GM23338 (cell line): ENCODE data around the gene ANKFY1. TPM values are rescaled to one million over a fixed set of nuclear protein-coding genes. Genes with fewer than 3 reads are reported as not detected.

Experiments
- ATAC-seq: fragments of 200-7000 bp; cut with Tn5 transposase; 3 replicates; pipeline ENCODE4 v1.9.1; 2020
- DNase-seq: peaks from one replicate; pipeline ENCODE4 v3.0.0-alpha.2; 2015; ENCODE audit warnings: low spot score
- H2AFZ ChIP-seq: fragments of 200-600 bp; sonication (generic); 2 replicates; pipeline ENCODE4 v1.8.0; 2016; ENCODE audit warnings: antibody characterized with exemption, mild to moderate bottlenecking, moderate library complexity
- H3F3A ChIP-seq: fragments of 200-600 bp; sonication (generic); replicated peaks from 2 replicates; pipeline ENCODE4 v1.8.0; 2017; ENCODE audit warnings: antibody characterized with exemption, mixed run types, low read depth
- H3K27ac ChIP-seq: fragments of 200-600 bp; sonication (generic); 2 replicates; pipeline ENCODE4 v1.6.1; 2016; ENCODE audit warnings: low read depth
- H3K27me3 ChIP-seq: fragments of 200-600 bp; sonication (generic); 2 replicates; pipeline ENCODE4 v1.8.0; 2016; ENCODE audit warnings: mild to moderate bottlenecking, mixed run types, moderate library complexity; ENCODE audit not compliant: insufficient read depth
- H3K36me3 ChIP-seq: fragments of 200-600 bp; sonication (generic); 2 replicates; pipeline ENCODE4 v1.8.0; 2016; ENCODE audit warnings: mild to moderate bottlenecking; ENCODE audit not compliant: insufficient read depth
- H3K4me1 ChIP-seq: fragments of 200-600 bp; sonication (generic); 2 replicates; pipeline ENCODE4 v1.8.0; 2016; ENCODE audit warnings: mild to moderate bottlenecking, moderate library complexity; ENCODE audit not compliant: insufficient read depth
- H3K4me2 ChIP-seq: fragments of 200-600 bp; sonication (generic); 2 replicates; pipeline ENCODE4 v1.7.1; 2017; ENCODE audit warnings: mixed run types
- H3K4me3 ChIP-seq: fragments of 200-600 bp; sonication (generic); 2 replicates; pipeline ENCODE4 v1.6.1; 2016; ENCODE audit warnings: mixed run types
- H3K79me2 ChIP-seq: fragments of 200-600 bp; sonication (generic); replicated peaks from 2 replicates; pipeline ENCODE4 v1.8.0; 2017; ENCODE audit warnings: mild to moderate bottlenecking; ENCODE audit not compliant: insufficient read depth
- H3K9me2 ChIP-seq: fragments of 200-600 bp; sonication (generic); 2 replicates; pipeline ENCODE4 v1.8.0; 2017; ENCODE audit not compliant: insufficient read depth
- H4K20me1 ChIP-seq: fragments of 200-600 bp; sonication (generic); replicated peaks from 2 replicates; pipeline ENCODE4 v1.8.0; 2017; ENCODE audit warnings: mild to moderate bottlenecking; ENCODE audit not compliant: insufficient read depth
- H3K27ac Mint-ChIP-seq: 2 replicates; pipeline ENCODE4 v1.8.0; 2020; ENCODE audit warnings: inconsistent platforms, mild to moderate bottlenecking, moderate library complexity, mixed read lengths
- H3K27me3 Mint-ChIP-seq: 3 replicates; pipeline ENCODE4 v1.8.0; 2022; ENCODE audit warnings: low read depth, mild to moderate bottlenecking, moderate library complexity, mixed read lengths, inconsistent platforms; ENCODE audit not compliant: insufficient read depth, poor library complexity
- H3K36me3 Mint-ChIP-seq: 3 replicates; pipeline ENCODE4 v1.8.0; 2021; ENCODE audit warnings: low read depth, mild to moderate bottlenecking, inconsistent platforms, moderate library complexity, mixed read lengths
- H3K4me1 Mint-ChIP-seq: 3 replicates; pipeline ENCODE4 v1.8.0; 2020; ENCODE audit warnings: mild to moderate bottlenecking, inconsistent platforms, mixed read lengths
- H3K4me3 Mint-ChIP-seq: 3 replicates; pipeline ENCODE4 v1.8.0; 2021; ENCODE audit warnings: moderate library complexity, mild to moderate bottlenecking, inconsistent platforms, mixed read lengths
- H3K9me3 Mint-ChIP-seq: 3 replicates; pipeline ENCODE4 v1.8.0; 2020; ENCODE audit warnings: moderate library complexity, mild to moderate bottlenecking, inconsistent platforms, mixed read lengths
- CREB1 ChIP-seq: fragments of 250-450 bp; sonication (Bioruptor Pico); IDR thresholded peaks from 2 replicates; pipeline ENCODE4 v1.5.0; 2020; ENCODE audit warnings: low read depth, mild to moderate bottlenecking, moderate library complexity
- EZH2 ChIP-seq: fragments of 200-600 bp; sonication (generic); IDR thresholded peaks from one replicate; pipeline ENCODE4 v1.8.0; 2017; ENCODE audit warnings: antibody characterized with exemption, mild to moderate bottlenecking, low read depth; ENCODE audit not compliant: unreplicated experiment
- JUNB ChIP-seq: IDR thresholded peaks from one replicate; pipeline ENCODE4 v1.6.1; 2016; ENCODE audit warnings: antibody characterized with exemption; ENCODE audit not compliant: unreplicated experiment
- NANOG ChIP-seq: IDR thresholded peaks from 2 replicates; pipeline ENCODE4 v1.6.1; 2016; ENCODE audit warnings: antibody characterized with exemption, borderline replicate concordance
- POLR2AphosphoS5 ChIP-seq: IDR thresholded peaks from 2 replicates; pipeline ENCODE4 v1.6.1; 2016; ENCODE audit warnings: antibody characterized with exemption, low read depth
- STAT1 ChIP-seq: IDR thresholded peaks from one replicate; pipeline ENCODE4 v1.6.1; 2016; ENCODE audit warnings: antibody characterized with exemption; ENCODE audit not compliant: unreplicated experiment
- ZNF114 ChIP-seq: fragments of 250-450 bp; sonication (Bioruptor Pico); IDR thresholded peaks from 2 replicates; pipeline ENCODE4 v1.5.0; 2020; ENCODE audit warnings: mild to moderate bottlenecking, moderate library complexity
- ZNF331 ChIP-seq: fragments of 250-450 bp; sonication (Bioruptor Pico); IDR thresholded peaks from 2 replicates; pipeline ENCODE4 v1.5.0; 2020; ENCODE audit warnings: low read depth, mild to moderate bottlenecking, moderate library complexity
- polyA plus RNA-seq: library from polyadenylated mRNA; unstranded; fragments of >200 nt; fragmentation: Nextera tagmentation; extraction: Ambion mirVana; gene quantifications from 2 replicates; pipeline ENCODE4 v1.2.1, GENCODE V29; 2016
- total RNA-seq: library from RNA; depleted of rRNA; stranded (reverse); fragments of >200 nt; shearing (Covaris generic); gene quantifications from 2 replicates; pipeline ENCODE4 v1.2.3, GENCODE V29; 2014
- TF ChIP-seq, protein P1 (sequence below): fragments of 250-450 bp; sonication (Bioruptor Pico); IDR thresholded peaks from 2 replicates; pipeline ENCODE4 v1.5.0; 2020; ENCODE audit warnings: mild to moderate bottlenecking, moderate library complexity
- TF ChIP-seq, protein P2 (sequence below), 2 experiments: fragments of 200-600 bp in 1 of 2; sonication (generic) in 1 of 2; conservative IDR thresholded peaks; 2 replicates each; pipeline versions ENCODE4 v1.5.1 to v1.6.1; 2016 to 2017; ENCODE audit warnings: antibody characterized with exemption in 2 of 2, low read depth in 2 of 2, mild to moderate bottlenecking in 2 of 2, moderate library complexity in 1 of 2
- TF ChIP-seq, protein P3 (sequence below): IDR thresholded peaks from one replicate; pipeline ENCODE4 v1.6.1; 2018; ENCODE audit warnings: antibody characterized with exemption; ENCODE audit not compliant: unreplicated experiment
- TF ChIP-seq, protein P4 (sequence below): IDR thresholded peaks from 2 replicates; pipeline ENCODE4 v1.6.1; 2016; ENCODE audit warnings: antibody characterized with exemption

The ANKFY1 gene
- total and polyA plus RNA-seq, 2 experiments from 2014 or later, result 12.9 to 44.4 TPM

DNA sequence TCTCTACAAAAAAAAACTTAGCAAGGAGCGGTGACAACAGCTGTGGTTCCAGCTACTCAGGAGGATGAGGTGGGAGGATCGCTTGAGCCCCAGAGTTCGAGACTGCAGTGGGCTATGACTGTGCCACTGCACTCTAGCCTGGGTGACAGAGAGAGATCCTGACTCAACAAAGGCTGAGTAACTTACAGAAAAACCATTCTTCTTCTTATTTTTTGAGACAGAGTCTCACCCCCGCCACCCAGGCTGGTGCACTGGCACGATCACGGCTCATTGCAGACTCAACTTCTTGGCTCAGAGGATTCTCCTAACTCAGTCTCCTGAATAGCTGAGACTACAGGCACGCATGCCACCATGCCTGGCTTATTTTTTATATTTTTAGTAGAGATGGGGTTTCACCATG lies 64.8 kb downstream of the ANKFY1 start:
- no peaks in the 10 kb centered on the region for H3K9me3 Mint-ChIP-seq
- Histone ChIP-seq H3K79me2 (no peaks in the 10 kb centered on the region), H3K27me3 (no peaks in the 10 kb centered on the region), H3K9me2 (no peaks in the 10 kb centered on the region), H3K4me1 (no peaks in the 10 kb centered on the region), H3F3A (peaks cover 7% of the 10 kb centered on the region), H4K20me1 (no peaks in the 10 kb centered on the region; the same call in 1 of the 2 replicates), H3K27ac (no peak overlapping the region), H3K36me3 (peaks cover 12% of the 10 kb centered on the region), H3K4me3 (no peak overlapping the region), H3K4me2 (no peak overlapping the region), H2AFZ (no peak overlapping the region)
- peaks cover 44% of the 10 kb centered on the region for H3K36me3 Mint-ChIP-seq
- no peak overlapping the region for H3K27ac Mint-ChIP-seq
- ATAC-seq, result no peak
- H3K27me3 Mint-ChIP-seq, result peaks cover 3% of the 10 kb centered on the region
- H3K4me1 Mint-ChIP-seq, result no peaks in the 10 kb centered on the region; the same call in 2 of the 3 replicates
- H3K4me3 Mint-ChIP-seq, result no peak overlapping the region
- TF ChIP-seq CREB1 (CRISPR knock-in tag) (no peak), ZNF331 (CRISPR knock-in tag) (no peak), EZH2 (no peak), NANOG (no peak), STAT1 (no peak), JUNB (no peak), ZNF114 (CRISPR knock-in tag) (no peak), POLR2AphosphoS5 (no peak)
- TF ChIP-seq, protein P1, sequence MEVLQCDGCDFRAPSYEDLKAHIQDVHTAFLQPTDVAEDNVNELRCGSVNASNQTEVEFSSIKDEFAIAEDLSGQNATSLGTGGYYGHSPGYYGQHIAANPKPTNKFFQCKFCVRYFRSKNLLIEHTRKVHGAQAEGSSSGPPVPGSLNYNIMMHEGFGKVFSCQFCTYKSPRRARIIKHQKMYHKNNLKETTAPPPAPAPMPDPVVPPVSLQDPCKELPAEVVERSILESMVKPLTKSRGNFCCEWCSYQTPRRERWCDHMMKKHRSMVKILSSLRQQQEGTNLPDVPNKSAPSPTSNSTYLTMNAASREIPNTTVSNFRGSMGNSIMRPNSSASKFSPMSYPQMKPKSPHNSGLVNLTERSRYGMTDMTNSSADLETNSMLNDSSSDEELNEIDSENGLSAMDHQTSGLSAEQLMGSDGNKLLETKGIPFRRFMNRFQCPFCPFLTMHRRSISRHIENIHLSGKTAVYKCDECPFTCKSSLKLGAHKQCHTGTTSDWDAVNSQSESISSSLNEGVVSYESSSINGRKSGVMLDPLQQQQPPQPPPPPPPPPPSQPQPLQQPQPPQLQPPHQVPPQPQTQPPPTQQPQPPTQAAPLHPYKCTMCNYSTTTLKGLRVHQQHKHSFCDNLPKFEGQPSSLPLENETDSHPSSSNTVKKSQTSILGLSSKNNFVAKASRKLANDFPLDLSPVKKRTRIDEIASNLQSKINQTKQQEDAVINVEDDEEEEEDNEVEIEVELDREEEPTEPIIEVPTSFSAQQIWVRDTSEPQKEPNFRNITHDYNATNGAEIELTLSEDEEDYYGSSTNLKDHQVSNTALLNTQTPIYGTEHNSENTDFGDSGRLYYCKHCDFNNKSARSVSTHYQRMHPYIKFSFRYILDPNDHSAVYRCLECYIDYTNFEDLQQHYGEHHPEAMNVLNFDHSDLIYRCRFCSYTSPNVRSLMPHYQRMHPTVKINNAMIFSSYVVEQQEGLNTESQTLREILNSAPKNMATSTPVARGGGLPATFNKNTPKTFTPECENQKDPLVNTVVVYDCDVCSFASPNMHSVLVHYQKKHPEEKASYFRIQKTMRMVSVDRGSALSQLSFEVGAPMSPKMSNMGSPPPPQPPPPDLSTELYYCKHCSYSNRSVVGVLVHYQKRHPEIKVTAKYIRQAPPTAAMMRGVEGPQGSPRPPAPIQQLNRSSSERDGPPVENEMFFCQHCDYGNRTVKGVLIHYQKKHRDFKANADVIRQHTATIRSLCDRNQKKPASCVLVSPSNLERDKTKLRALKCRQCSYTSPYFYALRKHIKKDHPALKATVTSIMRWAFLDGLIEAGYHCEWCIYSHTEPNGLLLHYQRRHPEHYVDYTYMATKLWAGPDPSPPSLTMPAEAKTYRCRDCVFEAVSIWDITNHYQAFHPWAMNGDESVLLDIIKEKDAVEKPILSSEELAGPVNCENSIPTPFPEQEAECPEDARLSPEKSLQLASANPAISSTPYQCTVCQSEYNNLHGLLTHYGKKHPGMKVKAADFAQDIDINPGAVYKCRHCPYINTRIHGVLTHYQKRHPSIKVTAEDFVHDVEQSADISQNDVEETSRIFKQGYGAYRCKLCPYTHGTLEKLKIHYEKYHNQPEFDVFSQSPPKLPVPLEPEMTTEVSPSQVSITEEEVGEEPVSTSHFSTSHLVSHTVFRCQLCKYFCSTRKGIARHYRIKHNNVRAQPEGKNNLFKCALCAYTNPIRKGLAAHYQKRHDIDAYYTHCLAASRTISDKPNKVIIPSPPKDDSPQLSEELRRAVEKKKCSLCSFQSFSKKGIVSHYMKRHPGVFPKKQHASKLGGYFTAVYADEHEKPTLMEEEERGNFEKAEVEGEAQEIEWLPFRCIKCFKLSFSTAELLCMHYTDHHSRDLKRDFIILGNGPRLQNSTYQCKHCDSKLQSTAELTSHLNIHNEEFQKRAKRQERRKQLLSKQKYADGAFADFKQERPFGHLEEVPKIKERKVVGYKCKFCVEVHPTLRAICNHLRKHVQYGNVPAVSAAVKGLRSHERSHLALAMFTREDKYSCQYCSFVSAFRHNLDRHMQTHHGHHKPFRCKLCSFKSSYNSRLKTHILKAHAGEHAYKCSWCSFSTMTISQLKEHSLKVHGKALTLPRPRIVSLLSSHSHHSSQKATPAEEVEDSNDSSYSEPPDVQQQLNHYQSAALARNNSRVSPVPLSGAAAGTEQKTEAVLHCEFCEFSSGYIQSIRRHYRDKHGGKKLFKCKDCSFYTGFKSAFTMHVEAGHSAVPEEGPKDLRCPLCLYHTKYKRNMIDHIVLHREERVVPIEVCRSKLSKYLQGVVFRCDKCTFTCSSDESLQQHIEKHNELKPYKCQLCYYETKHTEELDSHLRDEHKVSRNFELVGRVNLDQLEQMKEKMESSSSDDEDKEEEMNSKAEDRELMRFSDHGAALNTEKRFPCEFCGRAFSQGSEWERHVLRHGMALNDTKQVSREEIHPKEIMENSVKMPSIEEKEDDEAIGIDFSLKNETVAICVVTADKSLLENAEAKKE (CRISPR knock-in tag), result no peak
- TF ChIP-seq, protein P2, sequence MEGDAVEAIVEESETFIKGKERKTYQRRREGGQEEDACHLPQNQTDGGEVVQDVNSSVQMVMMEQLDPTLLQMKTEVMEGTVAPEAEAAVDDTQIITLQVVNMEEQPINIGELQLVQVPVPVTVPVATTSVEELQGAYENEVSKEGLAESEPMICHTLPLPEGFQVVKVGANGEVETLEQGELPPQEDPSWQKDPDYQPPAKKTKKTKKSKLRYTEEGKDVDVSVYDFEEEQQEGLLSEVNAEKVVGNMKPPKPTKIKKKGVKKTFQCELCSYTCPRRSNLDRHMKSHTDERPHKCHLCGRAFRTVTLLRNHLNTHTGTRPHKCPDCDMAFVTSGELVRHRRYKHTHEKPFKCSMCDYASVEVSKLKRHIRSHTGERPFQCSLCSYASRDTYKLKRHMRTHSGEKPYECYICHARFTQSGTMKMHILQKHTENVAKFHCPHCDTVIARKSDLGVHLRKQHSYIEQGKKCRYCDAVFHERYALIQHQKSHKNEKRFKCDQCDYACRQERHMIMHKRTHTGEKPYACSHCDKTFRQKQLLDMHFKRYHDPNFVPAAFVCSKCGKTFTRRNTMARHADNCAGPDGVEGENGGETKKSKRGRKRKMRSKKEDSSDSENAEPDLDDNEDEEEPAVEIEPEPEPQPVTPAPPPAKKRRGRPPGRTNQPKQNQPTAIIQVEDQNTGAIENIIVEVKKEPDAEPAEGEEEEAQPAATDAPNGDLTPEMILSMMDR (conservative IDR thresholded peaks at IDR 0.05; ENCODE audit: low read depth in 2 of 2), result no peak
- TF ChIP-seq, protein P3, sequence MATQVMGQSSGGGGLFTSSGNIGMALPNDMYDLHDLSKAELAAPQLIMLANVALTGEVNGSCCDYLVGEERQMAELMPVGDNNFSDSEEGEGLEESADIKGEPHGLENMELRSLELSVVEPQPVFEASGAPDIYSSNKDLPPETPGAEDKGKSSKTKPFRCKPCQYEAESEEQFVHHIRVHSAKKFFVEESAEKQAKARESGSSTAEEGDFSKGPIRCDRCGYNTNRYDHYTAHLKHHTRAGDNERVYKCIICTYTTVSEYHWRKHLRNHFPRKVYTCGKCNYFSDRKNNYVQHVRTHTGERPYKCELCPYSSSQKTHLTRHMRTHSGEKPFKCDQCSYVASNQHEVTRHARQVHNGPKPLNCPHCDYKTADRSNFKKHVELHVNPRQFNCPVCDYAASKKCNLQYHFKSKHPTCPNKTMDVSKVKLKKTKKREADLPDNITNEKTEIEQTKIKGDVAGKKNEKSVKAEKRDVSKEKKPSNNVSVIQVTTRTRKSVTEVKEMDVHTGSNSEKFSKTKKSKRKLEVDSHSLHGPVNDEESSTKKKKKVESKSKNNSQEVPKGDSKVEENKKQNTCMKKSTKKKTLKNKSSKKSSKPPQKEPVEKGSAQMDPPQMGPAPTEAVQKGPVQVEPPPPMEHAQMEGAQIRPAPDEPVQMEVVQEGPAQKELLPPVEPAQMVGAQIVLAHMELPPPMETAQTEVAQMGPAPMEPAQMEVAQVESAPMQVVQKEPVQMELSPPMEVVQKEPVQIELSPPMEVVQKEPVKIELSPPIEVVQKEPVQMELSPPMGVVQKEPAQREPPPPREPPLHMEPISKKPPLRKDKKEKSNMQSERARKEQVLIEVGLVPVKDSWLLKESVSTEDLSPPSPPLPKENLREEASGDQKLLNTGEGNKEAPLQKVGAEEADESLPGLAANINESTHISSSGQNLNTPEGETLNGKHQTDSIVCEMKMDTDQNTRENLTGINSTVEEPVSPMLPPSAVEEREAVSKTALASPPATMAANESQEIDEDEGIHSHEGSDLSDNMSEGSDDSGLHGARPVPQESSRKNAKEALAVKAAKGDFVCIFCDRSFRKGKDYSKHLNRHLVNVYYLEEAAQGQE, result no peak
- TF ChIP-seq, protein P4, sequence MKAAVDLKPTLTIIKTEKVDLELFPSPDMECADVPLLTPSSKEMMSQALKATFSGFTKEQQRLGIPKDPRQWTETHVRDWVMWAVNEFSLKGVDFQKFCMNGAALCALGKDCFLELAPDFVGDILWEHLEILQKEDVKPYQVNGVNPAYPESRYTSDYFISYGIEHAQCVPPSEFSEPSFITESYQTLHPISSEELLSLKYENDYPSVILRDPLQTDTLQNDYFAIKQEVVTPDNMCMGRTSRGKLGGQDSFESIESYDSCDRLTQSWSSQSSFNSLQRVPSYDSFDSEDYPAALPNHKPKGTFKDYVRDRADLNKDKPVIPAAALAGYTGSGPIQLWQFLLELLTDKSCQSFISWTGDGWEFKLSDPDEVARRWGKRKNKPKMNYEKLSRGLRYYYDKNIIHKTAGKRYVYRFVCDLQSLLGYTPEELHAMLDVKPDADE, result no peak
- no peak for DNase-seq
